HG03521 (cell line): ENCODE results near the gene RPS24.

Experiments used
- ATAC-seq: cut with Tn5 transposase; IDR thresholded peaks from one replicate; pipeline ENCODE4 v1.9.1; 2021; ENCODE audit warnings: mild to moderate bottlenecking, moderate library complexity; ENCODE audit not compliant: unreplicated experiment

The RPS24 gene

DNA sequence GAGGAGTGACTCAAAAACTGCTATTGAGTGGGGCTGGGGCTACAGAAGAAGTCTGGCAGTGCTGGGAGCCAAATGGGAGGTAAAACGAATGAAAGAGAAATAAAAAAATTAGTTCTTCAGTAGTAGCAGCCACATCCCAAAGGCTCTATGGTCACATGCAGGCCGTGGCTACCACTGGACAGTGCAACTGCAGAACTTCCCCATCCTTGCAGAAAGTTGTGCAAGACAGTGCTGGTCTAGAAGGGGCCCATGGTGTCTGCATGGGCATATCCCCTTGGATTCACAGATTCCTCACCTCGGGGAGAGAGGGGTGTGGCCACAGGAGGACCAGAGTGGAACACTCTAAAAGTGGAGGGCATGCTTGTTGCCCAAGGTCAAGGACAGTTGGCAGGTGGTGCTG, 47.6 kb downstream of the RPS24 start:
- ATAC-seq: no peak

DNA sequence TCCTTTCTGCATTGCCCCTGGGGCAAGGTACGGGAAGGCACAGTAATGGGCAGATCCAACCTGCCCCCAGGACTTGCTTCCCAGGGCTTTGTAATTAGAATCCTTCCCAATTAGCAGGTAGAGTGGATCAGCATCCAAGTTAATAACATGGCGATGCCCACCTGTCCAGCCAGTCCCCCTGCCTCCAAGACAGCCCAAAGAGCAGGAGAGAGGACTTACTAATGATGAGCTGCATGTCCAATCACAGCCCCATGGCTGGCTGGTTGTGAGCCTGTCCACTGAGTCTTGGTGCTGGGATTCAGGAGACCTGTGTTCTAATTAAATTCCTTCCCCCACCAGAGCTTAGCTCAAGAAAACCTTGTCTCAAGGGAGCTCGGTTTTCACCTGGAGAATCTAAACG, 49.0 kb downstream of the RPS24 start:
- no peak for ATAC-seq
